Tibial nerve (tissue), 4 donors: ENCODE results near the gene CAPSL. TPM values are rescaled to one million over a fixed set of nuclear protein-coding genes. Genes with fewer than 3 reads are reported as not detected.
A peak's percentile ranks its signal among the peaks of the same experiment; 100 is the strongest.

Experiments used
- DNase-seq, 2 donors: peaks; one replicate each; pipeline ENCODE4 v3.0.0-alpha.2; 2019; ENCODE audit warnings: low spot score in 2 of 2
- H3K27ac ChIP-seq, 4 donors: fragments of 200-600 bp; sonication (generic) in 3 of 4; one replicate each; pipeline ENCODE4 v1.5.1; 2017 to 2019; ENCODE audit warnings: mild to moderate bottlenecking in 1 of 4
- H3K27me3 ChIP-seq, 2 donors: fragments of 200-600 bp; sonication (generic) in 1 of 2; one replicate each; pipeline versions ENCODE4 v1.5.1 to v1.6.0; 2017 to 2019
- H3K36me3 ChIP-seq, 3 donors: fragments of 200-600 bp; sonication (generic); one replicate each; pipeline ENCODE4 v1.5.1; 2018 to 2019
- H3K4me1 ChIP-seq, 4 donors: fragments of 200-600 bp; sonication (generic) in 3 of 4; one replicate each; pipeline ENCODE4 v1.5.1; 2017 to 2019
- H3K4me3 ChIP-seq, 4 donors: fragments of 200-600 bp; sonication (generic) in 3 of 4; one replicate each; pipeline ENCODE4 v1.5.1; 2017 to 2019; ENCODE audit warnings: mild to moderate bottlenecking in 1 of 4, moderate library complexity in 1 of 4
- H3K9me3 ChIP-seq, 4 donors: fragments of 200-600 bp; sonication (generic) in 3 of 4; one replicate each; pipeline ENCODE4 v1.5.1; 2017 to 2019
- CTCF ChIP-seq, 5 experiments: fragments of 200-600 bp in 3 of 5; fragments of 450-650 bp in 2 of 5; sonication (generic) in 3 of 5; IDR thresholded peaks; one replicate each; pipeline ENCODE4 v1.5.1; 2016 to 2019; ENCODE audit warnings: antibody characterized with exemption in 5 of 5, mild to moderate bottlenecking in 3 of 5, moderate library complexity in 2 of 5
- EP300 ChIP-seq, 2 donors: sonication (generic); formaldehyde crosslinking; IDR thresholded peaks; one replicate each; pipeline ENCODE4 v1.6.1; 2017; ENCODE audit warnings: antibody characterized with exemption in 2 of 2, mild to moderate bottlenecking in 1 of 2
- POLR2A ChIP-seq, 2 donors: fragments of 450-650 bp; IDR thresholded peaks; one replicate each; pipeline ENCODE4 v1.6.1; 2017; ENCODE audit warnings: antibody characterized with exemption in 2 of 2, mild to moderate bottlenecking in 2 of 2, moderate library complexity in 2 of 2
- WGBS, 2 donors: methylation state at CpG; one replicate each; pipeline ENCODE4 v1.1.5; 2018; 5-methylcytosine and 5-hydroxymethylcytosine counted together
- total RNA-seq, 4 donors: library from RNA; depleted of rRNA; stranded (reverse); fragments of >200 nt; gene quantifications; one replicate each; pipeline ENCODE4 v1.1.0, GENCODE V29; 2016

Gene CAPSL
- total RNA-seq, 4 donors from 2014 or later = not detected

GRCh38 chr5:35947085-35947484, 8.7 kb upstream of the CAPSL start:
- Histone ChIP-seq H3K27ac (no peak overlapping the region), H3K27me3 (no peaks in the 10 kb centered on the region), H3K4me1 (no peaks in the 10 kb centered on the region), H3K36me3 (no peaks in the 10 kb centered on the region), H3K9me3 (no peaks in the 10 kb centered on the region), H3K4me3 (no peak overlapping the region)
- TF ChIP-seq CTCF (IDR thresholded peaks at IDR 0.05) (no peak), POLR2A (IDR thresholded peaks at IDR 0.05) (no peak), EP300 (IDR thresholded peaks at IDR 0.05) (no peak)
- DNase-seq = no peak
- WGBS, 2 donors = 74 to 76% methylated on average over 5 of the region's 5 CpGs

GRCh38 chr5:35939639-35940038, 1.2 kb upstream of the CAPSL start:
- Histone ChIP-seq H3K4me1 (peaks cover 0 to 9% (median 0%) of the 10 kb centered on the region in 4 donors), H3K27me3 (no peaks in the 10 kb centered on the region), H3K27ac (no peak overlapping the region), H3K9me3 (no peaks in the 10 kb centered on the region), H3K36me3 (no peaks in the 10 kb centered on the region), H3K4me3 (no peak overlapping the region)
- 71 to 74% methylated on average over 3 of the region's 3 CpGs for WGBS, 2 donors
- no peak for TF ChIP-seq CTCF (IDR thresholded peaks at IDR 0.05)
- TF ChIP-seq EP300 (IDR thresholded peaks at IDR 0.05) = no peak
- TF ChIP-seq POLR2A (IDR thresholded peaks at IDR 0.05) = no peak
- no peak for DNase-seq

- no peak for TF ChIP-seq POLR2A (IDR thresholded peaks at IDR 0.05)
- peak; percentile 67 to 87 (median 79) for TF ChIP-seq CTCF (IDR thresholded peaks at IDR 0.05)
- Histone ChIP-seq H3K4me1 (peaks cover 0 to 19% (median 0%) of the 10 kb centered on the region in 4 donors), H3K4me3 (no peak overlapping the region), H3K27ac (no peak overlapping the region), H3K36me3 (no peaks in the 10 kb centered on the region), H3K9me3 (no peaks in the 10 kb centered on the region), H3K27me3 (peaks cover 0 to 4% of the 10 kb centered on the region in 2 donors)
- DNase-seq = peak in 1 of 2 donors; percentile 81
- WGBS, 2 donors = 37 to 39% methylated on average over 13 of the region's 13 CpGs
These were observed 11.9 kb downstream of the CAPSL start for GRCh38 chr5:35926389-35927051.

GRCh38 chr5:35924950-35925722, 13.3 kb downstream of the CAPSL start:
- no peaks in the 10 kb centered on the region for H3K36me3 ChIP-seq
- DNase-seq = peak; percentile 16 to 22
- no peak overlapping the region for H3K27ac ChIP-seq
- peaks cover 0 to 4% of the 10 kb centered on the region in 2 donors for H3K27me3 ChIP-seq
- 15 to 16% methylated on average over 21 of the region's 21 CpGs for WGBS, 2 donors
- TF ChIP-seq EP300 (IDR thresholded peaks at IDR 0.05) (no peak), CTCF (IDR thresholded peaks at IDR 0.05) (peak; percentile 42 to 66 (median 60))
- H3K9me3 ChIP-seq = no peaks in the 10 kb centered on the region
- peaks cover 0 to 19% (median 0%) of the 10 kb centered on the region in 4 donors for H3K4me1 ChIP-seq
- H3K4me3 ChIP-seq = no peak overlapping the region
